ENCODE measurements around the gene PNKD. TPM values are rescaled to one million over a fixed set of nuclear protein-coding genes. Genes with fewer than 3 reads are reported as not detected.

Gene PNKD
- total RNA-seq, 4 donors from 2014 or later = 26.1 to 50.4 (median 46.7) TPM

DNA sequence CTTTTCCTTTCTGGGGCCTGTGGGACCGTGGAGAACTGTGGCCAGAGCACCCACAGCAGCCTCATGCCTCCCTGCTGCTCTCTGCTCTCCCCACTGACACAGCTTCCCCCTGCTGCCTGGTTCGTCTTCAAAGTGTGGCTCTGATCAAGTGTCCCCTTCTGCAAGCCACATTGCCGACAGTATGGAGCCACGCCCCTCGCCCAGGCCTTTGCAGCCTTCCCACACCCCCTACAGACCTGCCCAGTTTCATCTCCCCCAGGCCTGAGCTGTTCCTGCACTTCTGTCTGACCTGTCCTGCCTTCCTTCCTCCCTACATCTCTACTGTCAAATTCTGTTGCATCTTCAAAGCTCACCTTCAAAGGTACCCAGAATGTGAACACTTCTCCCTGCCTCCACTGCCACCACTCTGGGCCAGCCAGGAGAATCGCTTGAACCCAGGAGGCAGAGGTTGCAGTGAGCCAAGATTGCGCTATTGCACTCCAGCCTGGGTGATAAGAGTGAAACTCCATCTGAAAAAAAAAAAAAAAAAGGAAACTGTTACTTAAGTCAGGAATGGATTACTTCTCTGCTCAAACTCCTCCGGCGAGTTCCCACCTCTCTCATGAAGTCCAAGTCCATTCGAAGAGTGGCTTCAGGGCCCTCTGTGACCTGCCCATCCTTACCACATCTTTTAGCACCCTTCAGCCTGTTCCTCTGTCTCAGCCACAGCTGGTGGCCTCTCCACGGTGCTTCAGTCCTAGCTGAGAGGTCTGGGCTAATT, 57.3 kb downstream of the PNKD start:
- TF ChIP-seq, protein P1, sequence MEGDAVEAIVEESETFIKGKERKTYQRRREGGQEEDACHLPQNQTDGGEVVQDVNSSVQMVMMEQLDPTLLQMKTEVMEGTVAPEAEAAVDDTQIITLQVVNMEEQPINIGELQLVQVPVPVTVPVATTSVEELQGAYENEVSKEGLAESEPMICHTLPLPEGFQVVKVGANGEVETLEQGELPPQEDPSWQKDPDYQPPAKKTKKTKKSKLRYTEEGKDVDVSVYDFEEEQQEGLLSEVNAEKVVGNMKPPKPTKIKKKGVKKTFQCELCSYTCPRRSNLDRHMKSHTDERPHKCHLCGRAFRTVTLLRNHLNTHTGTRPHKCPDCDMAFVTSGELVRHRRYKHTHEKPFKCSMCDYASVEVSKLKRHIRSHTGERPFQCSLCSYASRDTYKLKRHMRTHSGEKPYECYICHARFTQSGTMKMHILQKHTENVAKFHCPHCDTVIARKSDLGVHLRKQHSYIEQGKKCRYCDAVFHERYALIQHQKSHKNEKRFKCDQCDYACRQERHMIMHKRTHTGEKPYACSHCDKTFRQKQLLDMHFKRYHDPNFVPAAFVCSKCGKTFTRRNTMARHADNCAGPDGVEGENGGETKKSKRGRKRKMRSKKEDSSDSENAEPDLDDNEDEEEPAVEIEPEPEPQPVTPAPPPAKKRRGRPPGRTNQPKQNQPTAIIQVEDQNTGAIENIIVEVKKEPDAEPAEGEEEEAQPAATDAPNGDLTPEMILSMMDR (IDR thresholded peaks at IDR 0.05; ENCODE audit: low read depth) = no peak

GRCh38 chr2:218328294-218328693, 58.0 kb downstream of the PNKD start:
- TF ChIP-seq, protein P1 (IDR thresholded peaks at IDR 0.05; ENCODE audit: low read depth) = no peak

DNA sequence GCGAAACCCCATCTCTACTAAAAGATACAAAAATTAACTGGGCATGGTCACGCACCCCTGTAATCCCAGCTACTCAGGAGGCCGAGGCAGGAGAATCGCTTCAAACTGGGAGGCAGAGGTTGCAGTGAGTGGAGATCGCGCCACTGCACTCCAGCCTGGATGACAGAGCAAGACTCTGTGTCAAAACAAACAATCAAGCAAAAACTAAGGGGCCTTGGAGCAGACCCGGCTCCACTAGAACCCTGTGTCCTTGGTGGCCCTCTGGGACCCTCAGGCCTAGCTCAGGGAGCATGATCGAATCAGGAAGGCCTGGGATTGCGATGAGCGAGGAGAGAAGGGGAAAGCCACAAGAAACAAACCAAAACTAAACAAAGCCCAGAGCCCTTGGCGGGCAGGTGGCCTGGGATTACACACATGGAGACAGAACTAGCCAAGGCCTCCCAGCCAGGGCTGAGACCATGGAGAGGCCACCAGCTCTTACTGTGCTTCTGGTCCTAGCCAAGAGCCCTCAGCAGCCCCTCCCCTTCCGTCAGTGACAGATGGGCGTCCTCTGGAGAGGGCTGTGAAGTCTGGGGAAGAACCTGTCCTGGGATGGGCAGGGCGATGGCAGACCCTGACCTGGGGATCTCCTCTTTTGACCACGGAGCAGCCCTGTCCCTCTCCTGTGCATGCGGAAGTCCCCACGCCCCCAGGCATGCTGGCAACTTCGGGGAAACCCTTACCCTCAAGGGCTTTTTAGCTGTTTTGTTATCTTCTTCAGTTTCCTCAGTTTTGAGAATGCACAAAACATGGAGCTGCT, 58.9 kb downstream of the PNKD start:
- TF ChIP-seq, protein P1 (IDR thresholded peaks at IDR 0.05; ENCODE audit: low read depth) = no peak

DNA sequence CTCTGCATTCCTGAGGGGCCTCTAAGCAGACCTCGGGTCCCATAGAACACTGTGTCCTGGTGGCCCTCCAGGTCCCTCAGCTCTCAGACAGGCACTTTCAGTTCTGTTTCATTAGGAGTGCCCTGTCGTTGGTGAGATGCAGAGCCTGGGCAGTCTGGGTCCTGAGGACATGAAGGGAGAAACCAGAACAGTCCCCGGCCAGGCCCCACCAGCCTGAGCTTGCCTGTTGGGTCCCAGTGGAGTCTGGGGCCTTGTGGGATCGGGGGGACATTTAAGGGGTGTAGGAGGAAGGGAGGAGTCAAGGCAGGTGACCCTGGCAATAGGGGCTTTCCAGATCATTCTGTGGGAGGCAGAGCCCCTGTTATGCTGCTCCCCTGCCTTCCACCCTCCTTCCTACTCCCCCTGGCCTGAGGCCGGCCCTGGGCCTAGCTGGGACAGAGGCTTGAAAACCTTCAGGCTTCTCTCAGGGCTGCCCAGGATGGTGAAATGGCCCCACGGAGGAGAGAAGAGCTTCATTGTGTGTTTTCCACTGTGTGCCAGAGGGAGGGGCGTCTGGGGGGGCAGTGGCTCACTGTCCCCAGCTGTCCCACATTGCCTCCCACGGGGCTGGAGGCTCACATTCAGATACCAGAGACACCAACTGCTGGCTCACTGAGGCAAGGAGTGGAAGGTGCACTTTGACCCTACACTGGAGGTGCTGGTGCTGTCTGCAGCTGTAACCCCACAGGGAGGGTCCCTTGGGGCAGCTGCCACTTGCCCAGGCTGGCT, 59.7 kb downstream of the PNKD start:
- TF ChIP-seq, protein P1 (IDR thresholded peaks at IDR 0.05; ENCODE audit: low read depth) = no peak

- TF ChIP-seq, protein P1 (IDR thresholded peaks at IDR 0.05; ENCODE audit: low read depth) = no peak
These were observed 61.4 kb downstream of the PNKD start for GRCh38 chr2:218331745-218332144.

DNA sequence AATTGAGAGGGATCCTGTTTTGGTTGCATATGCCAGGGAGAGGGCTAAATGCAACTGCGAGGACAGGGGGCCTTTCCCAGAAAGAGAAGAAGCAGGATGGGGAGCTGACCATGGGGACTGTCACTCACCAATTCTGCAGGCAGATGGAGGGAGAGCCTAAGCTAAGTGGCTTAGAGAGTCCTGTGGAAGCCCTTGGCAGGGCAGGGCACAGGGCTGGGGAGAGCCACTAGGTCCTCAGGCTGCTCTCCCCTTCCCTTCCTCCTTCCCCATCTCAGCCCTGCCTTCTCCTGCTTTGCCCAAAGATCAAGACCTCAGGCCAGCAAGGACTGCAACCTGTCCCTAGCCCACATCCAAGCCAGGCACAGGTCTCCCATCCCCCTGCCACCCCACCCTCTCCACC, 62.0 kb downstream of the PNKD start:
- TF ChIP-seq, protein P1 (IDR thresholded peaks at IDR 0.05; ENCODE audit: low read depth) = no peak

Data from subcutaneous adipose tissue (tissue), 4 donors.